H1 (cell line): ENCODE measurements around the gene FOXF2. TPM values are rescaled to one million over a fixed set of nuclear protein-coding genes. Genes with fewer than 3 reads are reported as not detected.
A peak's percentile ranks its signal among the peaks of the same experiment; 100 is the strongest.

ENCODE experiments used
- EGR1 ChIP-seq: IDR thresholded peaks from 2 replicates; pipeline ENCODE4 v1.6.1; 2011; ENCODE audit warnings: low read depth, low read length, borderline replicate concordance
- FOSL1 ChIP-seq: IDR thresholded peaks from 2 replicates; pipeline ENCODE4 v1.6.1; 2011; ENCODE audit warnings: mild to moderate bottlenecking, low read depth, low read length, moderate library complexity; ENCODE audit not compliant: insufficient read depth
- HDAC2 ChIP-seq, 2 experiments: fragments of 300-600 bp in 1 of 2; sonication (generic) in 1 of 2; IDR thresholded peaks; 2 replicates each; pipeline ENCODE4 v1.6.1; 2011 to 2012; ENCODE audit warnings: low read depth in 2 of 2, low read length in 2 of 2, mild to moderate bottlenecking in 2 of 2, moderate library complexity in 2 of 2, borderline replicate concordance in 1 of 2, inconsistent platforms in 1 of 2
- JUN ChIP-seq: IDR thresholded peaks from 2 replicates; pipeline ENCODE4 v1.6.1; 2011; ENCODE audit warnings: low read depth, mild to moderate bottlenecking, improper control_type of control experiment, low read length
- KDM5A ChIP-seq: fragments of 200-600 bp; IDR thresholded peaks from 2 replicates; pipeline ENCODE4 v1.7.1; 2012; ENCODE audit warnings: mild to moderate bottlenecking, low read length, inconsistent platforms, mixed read lengths
- SP1 ChIP-seq: IDR thresholded peaks from 2 replicates; pipeline ENCODE4 v1.6.1; 2011; ENCODE audit warnings: low read depth, low read length
- TAF1 ChIP-seq: IDR thresholded peaks from 2 replicates; pipeline ENCODE4 v1.6.1; 2011; ENCODE audit warnings: mild to moderate bottlenecking, low read depth, low read length
- ZNF274 ChIP-seq: IDR thresholded peaks from 2 replicates; pipeline ENCODE4 v1.7.0; 2012; ENCODE audit warnings: low read length, borderline replicate concordance; ENCODE audit errors: extremely low read depth
- polyA plus RNA-seq, 7 experiments: library from polyadenylated mRNA; depleted of rRNA in 3 of 7; stranded (reverse) in 5 of 7; unstranded in 2 of 7; fragments of >200 nt in 5 of 7; fragments of 200-250 nt in 2 of 7; gene quantifications; 1 replicate in 5 of 7; 2 replicates in 1 of 7; 4 replicates in 1 of 7; pipeline versions ENCODE4 v1.2.1 to v1.2.3, GENCODE V29; 2011 to 2013; ENCODE audit warnings: missing spikeins in 2 of 7, mixed read lengths in 2 of 7
- total RNA-seq: library from RNA; stranded (reverse); fragmentation: NEBNext Ultra II Directional; extraction: Animal tissue kit (Norgen Biotek cat#: 25700); gene quantifications from 2 replicates; pipeline ENCODE4 v1.2.1, GENCODE V29; 2021
- TF ChIP-seq, protein P1 (sequence below): fragments of 300-600 bp; sonication (generic); IDR thresholded peaks from 2 replicates; pipeline ENCODE4 v1.7.1; 2012; ENCODE audit warnings: low read length, moderate library complexity, mild to moderate bottlenecking, inconsistent platforms; ENCODE audit not compliant: insufficient replicate concordance

FOXF2 gene
- total and polyA plus RNA-seq, 2 of the 8 experiments (the other 6 are each of a cell fraction or from before 2014, with no cell fraction given), result 0.05 TPM; not detected in 1

DNA sequence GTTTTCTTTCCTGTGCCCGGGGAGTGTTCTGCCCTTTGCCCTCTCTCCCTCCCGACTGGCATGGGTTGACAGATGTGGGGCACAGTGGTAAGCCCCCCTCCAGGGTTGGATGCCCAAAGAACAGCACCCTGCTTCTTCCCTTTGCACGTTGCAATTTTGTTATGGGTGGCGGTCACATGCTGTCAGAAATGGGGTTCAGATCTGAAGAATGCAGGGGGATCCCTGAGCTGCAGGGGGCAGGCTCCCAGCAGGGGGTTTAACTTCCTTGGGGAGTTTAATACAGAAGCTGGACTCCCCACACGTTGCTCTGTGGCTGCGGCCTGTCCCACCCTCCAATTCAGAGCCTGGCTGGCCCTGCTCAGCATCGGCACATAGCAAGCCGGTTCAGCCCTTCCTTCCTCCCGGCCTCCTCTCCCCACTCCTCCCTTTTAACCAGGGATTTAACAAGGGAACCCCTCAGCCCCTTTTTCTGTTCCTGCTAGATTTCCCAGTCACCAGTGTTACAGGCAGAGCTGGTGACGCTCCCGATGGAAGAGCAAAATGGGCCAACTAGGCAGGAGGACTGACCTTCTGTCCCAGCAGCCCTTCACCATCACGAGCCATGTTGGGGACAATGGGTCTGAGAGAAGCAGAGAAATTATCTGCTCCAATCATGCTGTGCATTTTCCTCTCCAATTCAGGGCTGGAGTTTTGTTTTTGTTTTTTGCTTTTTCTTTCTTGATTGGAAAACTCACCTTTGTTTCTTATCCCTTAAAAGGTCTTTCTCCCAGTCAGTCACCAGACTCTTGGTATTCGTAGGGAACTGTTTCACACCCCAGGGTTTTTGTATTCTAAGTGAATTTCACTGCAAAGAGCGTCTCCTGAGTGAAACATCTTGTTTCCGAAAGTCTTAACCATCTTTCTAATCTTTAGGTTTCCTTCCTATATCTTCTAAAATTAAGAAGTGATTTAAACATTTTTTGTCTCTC is 6.8 kb downstream of the FOXF2 start (continued):
- TF ChIP-seq, protein P1, sequence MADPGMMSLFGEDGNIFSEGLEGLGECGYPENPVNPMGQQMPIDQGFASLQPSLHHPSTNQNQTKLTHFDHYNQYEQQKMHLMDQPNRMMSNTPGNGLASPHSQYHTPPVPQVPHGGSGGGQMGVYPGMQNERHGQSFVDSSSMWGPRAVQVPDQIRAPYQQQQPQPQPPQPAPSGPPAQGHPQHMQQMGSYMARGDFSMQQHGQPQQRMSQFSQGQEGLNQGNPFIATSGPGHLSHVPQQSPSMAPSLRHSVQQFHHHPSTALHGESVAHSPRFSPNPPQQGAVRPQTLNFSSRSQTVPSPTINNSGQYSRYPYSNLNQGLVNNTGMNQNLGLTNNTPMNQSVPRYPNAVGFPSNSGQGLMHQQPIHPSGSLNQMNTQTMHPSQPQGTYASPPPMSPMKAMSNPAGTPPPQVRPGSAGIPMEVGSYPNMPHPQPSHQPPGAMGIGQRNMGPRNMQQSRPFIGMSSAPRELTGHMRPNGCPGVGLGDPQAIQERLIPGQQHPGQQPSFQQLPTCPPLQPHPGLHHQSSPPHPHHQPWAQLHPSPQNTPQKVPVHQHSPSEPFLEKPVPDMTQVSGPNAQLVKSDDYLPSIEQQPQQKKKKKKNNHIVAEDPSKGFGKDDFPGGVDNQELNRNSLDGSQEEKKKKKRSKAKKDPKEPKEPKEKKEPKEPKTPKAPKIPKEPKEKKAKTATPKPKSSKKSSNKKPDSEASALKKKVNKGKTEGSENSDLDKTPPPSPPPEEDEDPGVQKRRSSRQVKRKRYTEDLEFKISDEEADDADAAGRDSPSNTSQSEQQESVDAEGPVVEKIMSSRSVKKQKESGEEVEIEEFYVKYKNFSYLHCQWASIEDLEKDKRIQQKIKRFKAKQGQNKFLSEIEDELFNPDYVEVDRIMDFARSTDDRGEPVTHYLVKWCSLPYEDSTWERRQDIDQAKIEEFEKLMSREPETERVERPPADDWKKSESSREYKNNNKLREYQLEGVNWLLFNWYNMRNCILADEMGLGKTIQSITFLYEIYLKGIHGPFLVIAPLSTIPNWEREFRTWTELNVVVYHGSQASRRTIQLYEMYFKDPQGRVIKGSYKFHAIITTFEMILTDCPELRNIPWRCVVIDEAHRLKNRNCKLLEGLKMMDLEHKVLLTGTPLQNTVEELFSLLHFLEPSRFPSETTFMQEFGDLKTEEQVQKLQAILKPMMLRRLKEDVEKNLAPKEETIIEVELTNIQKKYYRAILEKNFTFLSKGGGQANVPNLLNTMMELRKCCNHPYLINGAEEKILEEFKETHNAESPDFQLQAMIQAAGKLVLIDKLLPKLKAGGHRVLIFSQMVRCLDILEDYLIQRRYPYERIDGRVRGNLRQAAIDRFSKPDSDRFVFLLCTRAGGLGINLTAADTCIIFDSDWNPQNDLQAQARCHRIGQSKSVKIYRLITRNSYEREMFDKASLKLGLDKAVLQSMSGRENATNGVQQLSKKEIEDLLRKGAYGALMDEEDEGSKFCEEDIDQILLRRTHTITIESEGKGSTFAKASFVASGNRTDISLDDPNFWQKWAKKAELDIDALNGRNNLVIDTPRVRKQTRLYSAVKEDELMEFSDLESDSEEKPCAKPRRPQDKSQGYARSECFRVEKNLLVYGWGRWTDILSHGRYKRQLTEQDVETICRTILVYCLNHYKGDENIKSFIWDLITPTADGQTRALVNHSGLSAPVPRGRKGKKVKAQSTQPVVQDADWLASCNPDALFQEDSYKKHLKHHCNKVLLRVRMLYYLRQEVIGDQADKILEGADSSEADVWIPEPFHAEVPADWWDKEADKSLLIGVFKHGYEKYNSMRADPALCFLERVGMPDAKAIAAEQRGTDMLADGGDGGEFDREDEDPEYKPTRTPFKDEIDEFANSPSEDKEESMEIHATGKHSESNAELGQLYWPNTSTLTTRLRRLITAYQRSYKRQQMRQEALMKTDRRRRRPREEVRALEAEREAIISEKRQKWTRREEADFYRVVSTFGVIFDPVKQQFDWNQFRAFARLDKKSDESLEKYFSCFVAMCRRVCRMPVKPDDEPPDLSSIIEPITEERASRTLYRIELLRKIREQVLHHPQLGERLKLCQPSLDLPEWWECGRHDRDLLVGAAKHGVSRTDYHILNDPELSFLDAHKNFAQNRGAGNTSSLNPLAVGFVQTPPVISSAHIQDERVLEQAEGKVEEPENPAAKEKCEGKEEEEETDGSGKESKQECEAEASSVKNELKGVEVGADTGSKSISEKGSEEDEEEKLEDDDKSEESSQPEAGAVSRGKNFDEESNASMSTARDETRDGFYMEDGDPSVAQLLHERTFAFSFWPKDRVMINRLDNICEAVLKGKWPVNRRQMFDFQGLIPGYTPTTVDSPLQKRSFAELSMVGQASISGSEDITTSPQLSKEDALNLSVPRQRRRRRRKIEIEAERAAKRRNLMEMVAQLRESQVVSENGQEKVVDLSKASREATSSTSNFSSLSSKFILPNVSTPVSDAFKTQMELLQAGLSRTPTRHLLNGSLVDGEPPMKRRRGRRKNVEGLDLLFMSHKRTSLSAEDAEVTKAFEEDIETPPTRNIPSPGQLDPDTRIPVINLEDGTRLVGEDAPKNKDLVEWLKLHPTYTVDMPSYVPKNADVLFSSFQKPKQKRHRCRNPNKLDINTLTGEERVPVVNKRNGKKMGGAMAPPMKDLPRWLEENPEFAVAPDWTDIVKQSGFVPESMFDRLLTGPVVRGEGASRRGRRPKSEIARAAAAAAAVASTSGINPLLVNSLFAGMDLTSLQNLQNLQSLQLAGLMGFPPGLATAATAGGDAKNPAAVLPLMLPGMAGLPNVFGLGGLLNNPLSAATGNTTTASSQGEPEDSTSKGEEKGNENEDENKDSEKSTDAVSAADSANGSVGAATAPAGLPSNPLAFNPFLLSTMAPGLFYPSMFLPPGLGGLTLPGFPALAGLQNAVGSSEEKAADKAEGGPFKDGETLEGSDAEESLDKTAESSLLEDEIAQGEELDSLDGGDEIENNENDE, result no peak
- TF ChIP-seq KDM5A, result no peak
- no peak for TF ChIP-seq EGR1
- no peak for TF ChIP-seq TAF1
- TF ChIP-seq SP1, result 0 out of 2 replicates have a peak, but pooled peaks have one; percentile 16
- TF ChIP-seq JUN, result no peak
- no peak for TF ChIP-seq HDAC2 (IDR thresholded peaks at IDR 0.05; ENCODE audit: borderline replicate concordance in 1 of 2, low read depth in 2 of 2, low read length in 2 of 2)
- TF ChIP-seq FOSL1, result no peak
- no peak for TF ChIP-seq ZNF274
